ENCODE results near the gene ELOVL3.
"Not testable (repeated sequence)": the region's sequence is repeated elsewhere in the genome, so short reads cannot be mapped to it uniquely, and the experiment has no call there.

The ELOVL3 gene

GRCh38 chr10:102188298-102188940 lies 37.7 kb upstream of the ELOVL3 start:
- no peak for DNase-seq
- Histone ChIP-seq H2BK120ac (ENCODE audit: insufficient read depth, low read length, poor library complexity) (no peak overlapping the region), H3K23ac (ENCODE audit: low read length) (no peak overlapping the region), H3K4me2 (ENCODE audit: low read length) (no peak overlapping the region), H3K27ac (ENCODE audit: low read depth, low read length) (no peak overlapping the region), H3K4me3 (ENCODE audit: low read depth, low read length) (no peak overlapping the region), H3K9me3 (ENCODE audit: insufficient read depth, low read depth, low read length) (peaks cover 31% of the 10 kb centered on the region), H3K4ac (ENCODE audit: low read depth, low read length) (no peak overlapping the region), H3K79me2 (ENCODE audit: control insufficient read depth, insufficient read depth, low read length, poor library complexity) (no peaks in the 10 kb centered on the region), H2BK12ac (ENCODE audit: low read length) (no peak overlapping the region), H4K12ac (ENCODE audit: low read depth, low read length) (no peak overlapping the region), H2BK5ac (ENCODE audit: low read depth, low read length, poor library complexity) (no peak overlapping the region), H3K4me1 (ENCODE audit: control insufficient read depth in 1 of 2, insufficient read depth in 2 of 2, low read length in 2 of 2) (no peaks in the 10 kb centered on the region), H4K8ac (ENCODE audit: low read depth, low read length) (no peak overlapping the region), H3K79me1 (ENCODE audit: low read length) (no peaks in the 10 kb centered on the region), H3K27me3 (ENCODE audit: insufficient read depth, low read length) (no peaks in the 10 kb centered on the region), H3K9ac (ENCODE audit: low read length) (no peak overlapping the region), H2AFZ (ENCODE audit: insufficient read depth, low read length, poor library complexity) (no peak overlapping the region), H4K91ac (ENCODE audit: low read depth, low read length) (no peak overlapping the region), H3K14ac (ENCODE audit: low read length) (no peak overlapping the region), H3K18ac (ENCODE audit: low read length) (no peak overlapping the region), H3K36me3 (ENCODE audit: control insufficient read depth in 1 of 2, insufficient read depth in 2 of 2, low read length in 2 of 2) (no peaks in the 10 kb centered on the region), H2AK5ac (ENCODE audit: low read length) (no peak overlapping the region)
- no CpG with 5 or more reads among the region's 3 CpGs for WGBS (ENCODE audit: extremely low coverage, insufficient coverage, insufficient read length)

DNA sequence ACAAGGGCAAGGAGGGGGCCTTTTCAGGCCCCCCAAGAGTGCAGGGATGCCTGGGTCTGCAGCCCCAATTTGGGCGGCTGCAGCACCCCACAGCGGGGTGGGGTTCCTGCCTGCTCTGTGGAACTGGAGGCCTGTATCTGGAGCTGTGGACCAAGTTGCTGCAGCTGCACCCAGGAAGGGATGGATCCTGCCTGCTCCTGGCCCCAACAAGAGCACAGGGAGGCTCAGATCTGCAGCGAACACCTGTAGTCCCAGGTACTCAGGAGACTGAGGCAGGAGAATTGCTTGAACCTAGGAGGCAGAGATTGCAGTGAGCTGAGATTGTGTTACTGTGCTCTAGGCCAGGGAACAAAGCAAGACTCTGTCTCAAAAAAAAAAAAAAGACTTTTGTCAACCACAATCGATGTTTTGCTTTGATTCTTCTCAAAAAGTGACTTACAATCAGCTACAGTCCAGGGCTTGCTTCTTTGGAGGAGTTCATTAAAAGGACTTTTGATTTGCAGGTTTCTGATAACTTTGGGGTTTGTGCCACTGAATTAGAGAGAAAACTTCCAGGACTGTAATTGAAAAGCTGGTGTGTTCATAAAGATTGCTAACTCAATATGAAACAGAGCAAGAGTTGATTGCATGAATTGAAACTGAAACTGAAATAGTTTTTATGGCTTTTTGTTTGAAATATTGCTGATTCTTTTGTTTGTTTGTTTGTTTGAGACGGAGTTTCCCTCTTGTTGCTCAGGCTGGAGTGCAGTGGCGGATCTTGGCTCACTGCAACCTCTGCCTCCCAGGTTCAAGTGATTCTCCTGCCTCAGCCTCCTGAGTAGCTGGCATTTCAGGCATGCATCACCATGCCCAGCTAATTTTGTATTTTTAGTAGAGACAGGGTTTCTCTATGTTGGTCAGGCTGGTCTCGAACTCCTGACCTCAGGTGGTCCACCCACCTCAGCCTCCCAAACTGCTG lies 36.9 kb upstream of the ELOVL3 start:
- H3K9ac ChIP-seq (ENCODE audit: low read length); H3K23ac ChIP-seq (ENCODE audit: low read length); H4K91ac ChIP-seq (ENCODE audit: low read depth, low read length); H4K12ac ChIP-seq (ENCODE audit: low read depth, low read length); H2AK5ac ChIP-seq (ENCODE audit: low read length); H3K18ac ChIP-seq (ENCODE audit: low read length); H2BK12ac ChIP-seq (ENCODE audit: low read length); H4K8ac ChIP-seq (ENCODE audit: low read depth, low read length); H3K79me1 ChIP-seq (ENCODE audit: low read length); H3K79me2 ChIP-seq (ENCODE audit: control insufficient read depth, insufficient read depth, low read length, poor library complexity); H3K36me3 ChIP-seq (ENCODE audit: control insufficient read depth in 1 of 2, insufficient read depth in 2 of 2, low read length in 2 of 2); H3K4ac ChIP-seq (ENCODE audit: low read depth, low read length); H3K27me3 ChIP-seq (ENCODE audit: insufficient read depth, low read length); H2AFZ ChIP-seq (ENCODE audit: insufficient read depth, low read length, poor library complexity); H2BK120ac ChIP-seq (ENCODE audit: insufficient read depth, low read length, poor library complexity); H3K27ac ChIP-seq (ENCODE audit: low read depth, low read length); DNase-seq; H2BK5ac ChIP-seq (ENCODE audit: low read depth, low read length, poor library complexity); H3K4me1 ChIP-seq (ENCODE audit: control insufficient read depth in 1 of 2, insufficient read depth in 2 of 2, low read length in 2 of 2); H3K14ac ChIP-seq (ENCODE audit: low read length); H3K4me3 ChIP-seq (ENCODE audit: low read depth, low read length); H3K4me2 ChIP-seq (ENCODE audit: low read length): not testable (repeated sequence)
- no CpG with 5 or more reads among the region's 7 CpGs for WGBS (ENCODE audit: extremely low coverage, insufficient coverage, insufficient read length)
- H3K9me3 ChIP-seq (ENCODE audit: insufficient read depth, low read depth, low read length) = peaks cover 31% of the 10 kb centered on the region

DNA sequence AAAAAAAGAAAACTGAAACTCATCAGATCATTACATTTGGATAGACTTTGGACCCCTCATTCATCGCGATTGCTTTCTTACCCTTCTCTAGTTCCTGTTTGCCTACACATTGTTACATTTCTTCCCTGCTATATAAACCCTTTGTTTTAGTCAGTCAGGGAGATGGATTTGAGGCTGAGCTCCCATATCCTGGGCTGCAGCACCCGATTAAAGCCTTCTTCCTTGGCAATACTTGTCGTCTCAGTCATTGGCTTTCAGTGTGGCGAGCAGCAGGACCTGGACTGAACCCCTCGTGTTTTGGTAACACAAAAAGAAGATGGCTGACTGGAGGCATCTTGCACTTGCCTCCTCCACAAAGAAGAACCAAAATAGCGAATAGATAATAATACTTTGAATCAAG lies 34.1 kb upstream of the ELOVL3 start:
- H3K14ac ChIP-seq (ENCODE audit: low read length) = no peak overlapping the region
- no peak overlapping the region for H2BK12ac ChIP-seq (ENCODE audit: low read length)
- H3K9ac ChIP-seq (ENCODE audit: low read length) = no peak overlapping the region
- H2AFZ ChIP-seq (ENCODE audit: insufficient read depth, low read length, poor library complexity) = no peak overlapping the region
- no peak overlapping the region for H4K12ac ChIP-seq (ENCODE audit: low read depth, low read length)
- no peak overlapping the region for H2AK5ac ChIP-seq (ENCODE audit: low read length)
- no peak overlapping the region for H2BK5ac ChIP-seq (ENCODE audit: low read depth, low read length, poor library complexity)
- H3K79me1 ChIP-seq (ENCODE audit: low read length) = no peaks in the 10 kb centered on the region
- no peak for DNase-seq
- no peaks in the 10 kb centered on the region for H3K36me3 ChIP-seq (ENCODE audit: control insufficient read depth in 1 of 2, insufficient read depth in 2 of 2, low read length in 2 of 2)
- no peak overlapping the region for H3K4ac ChIP-seq (ENCODE audit: low read depth, low read length)
- H4K8ac ChIP-seq (ENCODE audit: low read depth, low read length) = no peak overlapping the region
- H3K27ac ChIP-seq (ENCODE audit: low read depth, low read length) = no peak overlapping the region
- no peak overlapping the region for H3K18ac ChIP-seq (ENCODE audit: low read length)
- H3K23ac ChIP-seq (ENCODE audit: low read length) = no peak overlapping the region
- H2BK120ac ChIP-seq (ENCODE audit: insufficient read depth, low read length, poor library complexity) = no peak overlapping the region
- H3K4me1 ChIP-seq (ENCODE audit: control insufficient read depth in 1 of 2, insufficient read depth in 2 of 2, low read length in 2 of 2) = no peaks in the 10 kb centered on the region
- H3K4me2 ChIP-seq (ENCODE audit: low read length) = no peak overlapping the region
- peaks cover 33% of the 10 kb centered on the region for H3K9me3 ChIP-seq (ENCODE audit: insufficient read depth, low read depth, low read length)
- WGBS (ENCODE audit: extremely low coverage, insufficient coverage, insufficient read length) = no CpG with 5 or more reads among the region's 7 CpGs
- no peaks in the 10 kb centered on the region for H3K79me2 ChIP-seq (ENCODE audit: control insufficient read depth, insufficient read depth, low read length, poor library complexity)
- no peaks in the 10 kb centered on the region for H3K27me3 ChIP-seq (ENCODE audit: insufficient read depth, low read length)
- no peak overlapping the region for H4K91ac ChIP-seq (ENCODE audit: low read depth, low read length)
- H3K4me3 ChIP-seq (ENCODE audit: low read depth, low read length) = no peak overlapping the region

- H3K4me1 ChIP-seq (ENCODE audit: control insufficient read depth in 1 of 2, insufficient read depth in 2 of 2, low read length in 2 of 2) = no peaks in the 10 kb centered on the region
- H2BK12ac ChIP-seq (ENCODE audit: low read length) = no peak overlapping the region
- no peaks in the 10 kb centered on the region for H3K79me2 ChIP-seq (ENCODE audit: control insufficient read depth, insufficient read depth, low read length, poor library complexity)
- no peak overlapping the region for H3K4ac ChIP-seq (ENCODE audit: low read depth, low read length)
- no peak overlapping the region for H3K27ac ChIP-seq (ENCODE audit: low read depth, low read length)
- H3K14ac ChIP-seq (ENCODE audit: low read length) = no peak overlapping the region
- no peak overlapping the region for H2BK120ac ChIP-seq (ENCODE audit: insufficient read depth, low read length, poor library complexity)
- H2AK5ac ChIP-seq (ENCODE audit: low read length) = no peak overlapping the region
- H3K9ac ChIP-seq (ENCODE audit: low read length) = no peak overlapping the region
- no peak overlapping the region for H2AFZ ChIP-seq (ENCODE audit: insufficient read depth, low read length, poor library complexity)
- H3K79me1 ChIP-seq (ENCODE audit: low read length) = no peaks in the 10 kb centered on the region
- no peak overlapping the region for H4K8ac ChIP-seq (ENCODE audit: low read depth, low read length)
- H3K27me3 ChIP-seq (ENCODE audit: insufficient read depth, low read length) = no peaks in the 10 kb centered on the region
- no peak overlapping the region for H4K91ac ChIP-seq (ENCODE audit: low read depth, low read length)
- no peak overlapping the region for H2BK5ac ChIP-seq (ENCODE audit: low read depth, low read length, poor library complexity)
- no CpG with 5 or more reads among the region's 6 CpGs for whole genome bisulfite sequencing (ENCODE audit: extremely low coverage, insufficient coverage, insufficient read length)
- H3K9me3 ChIP-seq (ENCODE audit: insufficient read depth, low read depth, low read length) = peaks cover 18% of the 10 kb centered on the region
- no peak overlapping the region for H4K12ac ChIP-seq (ENCODE audit: low read depth, low read length)
- DNase-seq = peak in 1 of 2 donors; percentile 15
- no peak overlapping the region for H3K4me3 ChIP-seq (ENCODE audit: low read depth, low read length)
- H3K4me2 ChIP-seq (ENCODE audit: low read length) = no peak overlapping the region
- H3K36me3 ChIP-seq (ENCODE audit: control insufficient read depth in 1 of 2, insufficient read depth in 2 of 2, low read length in 2 of 2) = no peaks in the 10 kb centered on the region
- no peak overlapping the region for H3K18ac ChIP-seq (ENCODE audit: low read length)
- no peak overlapping the region for H3K23ac ChIP-seq (ENCODE audit: low read length)
Observed at GRCh38 chr10:102195296-102195870, 30.7 kb upstream of the ELOVL3 start.
